HepG2 (cell line): ENCODE data around the gene SLC39A1. TPM values are rescaled to one million over a fixed set of nuclear protein-coding genes. Genes with fewer than 3 reads are reported as not detected.

Source experiments
- ATAC-seq: fragments of 200-7000 bp; cut with Tn5 transposase; 3 replicates; pipeline ENCODE4 v1.9.1; 2020; ENCODE audit warnings: mild to moderate bottlenecking, moderate library complexity
- BruUV-seq: library from RNA; stranded (reverse); fragments of 400-500 nt; replicated peaks from 2 replicates; lab custom pipeline; 2021; lab: Mats Ljungman, UMichigan
- CTCF ChIA-PET: fragments of 300-600 bp; formaldehyde crosslinking; extraction: SDS; loops from one replicate; lab custom pipeline; 2021; ENCODE audit warnings: low total read pairs, inconsistent platforms, low intra/inter-chr PET ratio; lab: Yijun Ruan, JAX
- POLR2A ChIA-PET: fragments of 350-600 bp; sonication (Branson Sonifier 250); formaldehyde crosslinking; loops from one replicate; lab custom pipeline; 2020; ENCODE audit warnings: antibody characterized with exemption, inconsistent platforms; lab: Yijun Ruan, JAX
- DNase-seq: peaks from one replicate; pipeline ENCODE4 v3.0.0-alpha.2; 2015; ENCODE audit warnings: low spot score
- FAIRE-seq: peaks from 3 replicates; lab custom pipeline; 2011; peaks lifted over from hg19 to GRCh38; lab: Jason Lieb, UNC
- H2AFZ ChIP-seq: one replicate; pipeline ENCODE4 v1.6.1; 2011; ENCODE audit warnings: low read length, inconsistent platforms
- H3K27ac ChIP-seq: fragments of 300-600 bp; 3 replicates; pipeline ENCODE4 v1.8.0; 2011; ENCODE audit warnings: mixed run types, mild to moderate bottlenecking, mixed read lengths, low read length, inconsistent platforms; ENCODE audit not compliant: insufficient read depth; ENCODE audit errors: extremely low read length
- H3K27me3 ChIP-seq, 2 experiments: fragments of 200-600 bp in 1 of 2; 2 replicates in 1 of 2; 3 replicates in 1 of 2; pipeline versions ENCODE4 v1.6.0 to v1.8.0; 2011; ENCODE audit warnings: low read length in 2 of 2, mild to moderate bottlenecking in 2 of 2, moderate library complexity in 2 of 2, inconsistent platforms in 1 of 2; ENCODE audit not compliant: insufficient read depth in 2 of 2, control insufficient read depth in 1 of 2
- H3K36me3 ChIP-seq, 2 experiments: fragments of 200-600 bp in 1 of 2; replicated peaks in 1 of 2; 2 replicates in 1 of 2; 3 replicates in 1 of 2; pipeline versions ENCODE4 v1.5.1 to v1.8.0; 2011; ENCODE audit warnings: low read length in 2 of 2, inconsistent platforms in 1 of 2; ENCODE audit not compliant: insufficient read depth in 2 of 2, control insufficient read depth in 1 of 2
- H3K4me1 ChIP-seq: 2 replicates; pipeline ENCODE4 v1.5.1; 2012; ENCODE audit warnings: low read length, inconsistent platforms; ENCODE audit not compliant: insufficient read depth
- H3K4me2 ChIP-seq: 2 replicates; pipeline ENCODE4 v1.6.0; 2011; ENCODE audit warnings: low read depth, low read length, inconsistent platforms
- H3K4me3 ChIP-seq, 3 experiments: fragments of 200-600 bp in 1 of 3; sonication (generic), shearing (Covaris generic) in 1 of 3; replicated peaks in 1 of 3; 2 replicates each; pipeline ENCODE4 v1.5.1; 2011 to 2016; ENCODE audit warnings: low read length in 3 of 3, inconsistent platforms in 2 of 3, low read depth in 2 of 3, mild to moderate bottlenecking in 2 of 3, control low read depth in 1 of 3, mixed read lengths in 1 of 3; ENCODE audit not compliant: insufficient read depth in 1 of 3
- H3K79me2 ChIP-seq: one replicate; pipeline ENCODE4 v1.6.1; 2011; ENCODE audit warnings: low read length, inconsistent platforms; ENCODE audit not compliant: insufficient read depth
- H3K9ac ChIP-seq: 2 replicates; pipeline ENCODE4 v1.6.0; 2011; ENCODE audit warnings: mild to moderate bottlenecking, low read depth, low read length, inconsistent platforms; ENCODE audit not compliant: insufficient read depth
- H3K9me3 ChIP-seq: 2 replicates; pipeline ENCODE4 v1.5.1; 2012; ENCODE audit warnings: mild to moderate bottlenecking, low read length
- H4K20me1 ChIP-seq: 2 replicates; pipeline ENCODE4 v1.6.0; 2011; ENCODE audit warnings: inconsistent platforms, mild to moderate bottlenecking, low read length, moderate library complexity; ENCODE audit not compliant: insufficient read depth
- DNMT1 ChIP-seq: sonication (generic); formaldehyde crosslinking; IDR thresholded peaks from 2 replicates; pipeline ENCODE4 v1.5.1; 2020; ENCODE audit warnings: mild to moderate bottlenecking, missing genetic modification reagents
- FOXP4 ChIP-seq: sonication (generic); formaldehyde crosslinking; IDR thresholded peaks from 2 replicates; pipeline ENCODE4 v1.4.0; 2020; ENCODE audit warnings: missing genetic modification reagents
- HIC2 ChIP-seq: sonication (generic); formaldehyde crosslinking; IDR thresholded peaks from 2 replicates; pipeline ENCODE4 v1.9.0; 2022; ENCODE audit warnings: low read depth, missing genetic modification reagents
- RFXAP ChIP-seq: sonication (generic); formaldehyde crosslinking; IDR thresholded peaks from 2 replicates; pipeline ENCODE4 v1.4.0; 2020; ENCODE audit warnings: missing genetic modification reagents, borderline replicate concordance
- RXRB ChIP-seq: IDR thresholded peaks from 2 replicates; pipeline ENCODE4 v1.6.1; 2016; ENCODE audit warnings: borderline replicate concordance, missing genetic modification reagents, missing compliant biosample characterization
- SAP130 ChIP-seq: IDR thresholded peaks from 2 replicates; pipeline ENCODE4 v1.6.1; 2016; ENCODE audit warnings: low read depth
- SIX4 ChIP-seq: sonication (generic); formaldehyde crosslinking; IDR thresholded peaks from 2 replicates; pipeline ENCODE4 v1.4.0; 2020; ENCODE audit warnings: missing genetic modification reagents
- SMAD3 ChIP-seq: sonication (generic); formaldehyde crosslinking; IDR thresholded peaks from 2 replicates; pipeline ENCODE4 v1.4.0; 2020; ENCODE audit warnings: missing genetic modification reagents
- SRSF9 ChIP-seq: fragments of 200-400 bp; formaldehyde crosslinking; IDR thresholded peaks from 2 replicates; pipeline ENCODE4 v1.6.1; 2018; ENCODE audit warnings: borderline replicate concordance, mild to moderate bottlenecking, low read depth, low read length; ENCODE audit not compliant: insufficient read depth, poor library complexity, severe bottlenecking
- TFAP4 ChIP-seq: sonication (generic); IDR thresholded peaks from 2 replicates; pipeline ENCODE4 v1.6.1; 2016; ENCODE audit warnings: low read depth, borderline replicate concordance
- ZBTB38 ChIP-seq: sonication (generic); formaldehyde crosslinking; IDR thresholded peaks from 2 replicates; pipeline ENCODE4 v1.5.1; 2020; ENCODE audit warnings: mild to moderate bottlenecking, missing genetic modification reagents
- WGBS: methylation state at CpG from one replicate; pipeline ENCODE4 v1.1.6; 2017; ENCODE audit warnings: low lambda C conversion rate; 5-methylcytosine and 5-hydroxymethylcytosine counted together
- in situ Hi-C: cut with HindIII; loops from 2 replicates; pipeline ENCODE4 v1.10.0; 2017; ENCODE audit warnings: low pct_unique_long_range_greater_than_20kb; ENCODE audit not compliant: extremely low pct_ligation_motif_present
- intact Hi-C: fragments of 100-400 bp; cut with micrococcal nuclease; formaldehyde crosslinking; loops from one replicate; pipeline ENCODE4 v1.10.0; 2022; ENCODE audit not compliant: unreplicated experiment
- polyA plus RNA-seq, 8 experiments: library from polyadenylated mRNA; depleted of rRNA in 3 of 8; stranded (reverse) in 7 of 8; unstranded in 1 of 8; fragments of >200 nt; fragmentation: Illumina TruSeq in 4 of 8; extraction: Trizol in 4 of 8; gene quantifications; 2 replicates each; pipeline versions ENCODE4 v1.2.1 to v1.2.3, GENCODE V29; 2011 to 2016; ENCODE audit warnings: low read depth in 4 of 8, missing spikeins in 1 of 8, mixed read lengths in 1 of 8; ENCODE audit not compliant: insufficient read depth in 1 of 8
- total RNA-seq, 5 experiments: library from RNA; depleted of rRNA; stranded (reverse); fragments of >200 nt; fragmentation: Illumina TruSeq; extraction: Trizol; gene quantifications; 2 replicates each; pipeline ENCODE4 v1.2.3, GENCODE V29; 2016; ENCODE audit warnings: low read depth in 1 of 5

SLC39A1 gene
- total and polyA plus RNA-seq, 2 of the 13 experiments (the other 11 are each of a cell fraction or from before 2014, with no cell fraction given): 71.2 to 78.4 TPM

- no peak for TF ChIP-seq TFAP4
- TF ChIP-seq DNMT1 (CRISPR knock-in tag): no peak
- TF ChIP-seq SAP130 (CRISPR knock-in tag): no peak
- no peak for TF ChIP-seq SMAD3 (CRISPR knock-in tag)
- no peak for TF ChIP-seq SIX4 (CRISPR knock-in tag)
- TF ChIP-seq SRSF9: no peak
- TF ChIP-seq RXRB (CRISPR knock-in tag): no peak
- no peak for TF ChIP-seq FOXP4 (CRISPR knock-in tag)
- TF ChIP-seq HIC2: no peak
- TF ChIP-seq ZBTB38 (CRISPR knock-in tag): no peak
- no peak for TF ChIP-seq RFXAP (CRISPR knock-in tag)
- no peak for FAIRE-seq
- Histone ChIP-seq H3K9ac (no peak overlapping the region), H3K36me3 (peaks cover 18 to 53% of the 10 kb centered on the region in 2 experiments), H3K4me2 (no peak overlapping the region), H4K20me1 (peaks cover 7% of the 10 kb centered on the region; the same call in 1 of the 2 replicates), H3K79me2 (peaks cover 27% of the 10 kb centered on the region), H2AFZ (no peak overlapping the region), H3K9me3 (no peaks in the 10 kb centered on the region), H3K4me3 (no peak overlapping the region), H3K27ac (no peak overlapping the region), H3K27me3 (no peaks in the 10 kb centered on the region), H3K4me1 (peaks cover 43% of the 10 kb centered on the region)
- no peak for ATAC-seq
- BruUV-seq: no TSS peak
- CTCF ChIA-PET: no interaction called here
- in situ Hi-C loops: no loop called here
- POLR2A ChIA-PET: no interaction called here
- 100% methylated on average over 2 of the region's 2 CpGs for WGBS
- intact Hi-C loops: no loop called here
- DNase-seq: no peak
These were observed 11.5 kb downstream of the SLC39A1 start for GRCh38 chr1:153951801-153952200.
